Epithelial cell of prostate (primary cell): ENCODE results near the gene PROK1.
A peak's percentile ranks its signal among the peaks of the same experiment; 100 is the strongest.

Experiments
- DNase-seq: peaks from one replicate; pipeline ENCODE4 v3.0.0-alpha.2; 2011; ENCODE audit warnings: low read depth, low spot score
- H3K27ac ChIP-seq: fragments of 450-650 bp; 2 replicates; pipeline ENCODE4 v1.5.1; 2017; ENCODE audit warnings: mild to moderate bottlenecking

Gene PROK1

GRCh38 chr1:110462964-110463363 is 12.0 kb downstream of the PROK1 start:
- DNase-seq: no peak
- H3K27ac ChIP-seq: no peak overlapping the region

GRCh38 chr1:110463725-110464124 is 12.8 kb downstream of the PROK1 start:
- peak; percentile 39 for DNase-seq
- H3K27ac ChIP-seq: peak overlapping the region; percentile 16

- peak; percentile 33 for DNase-seq
- H3K27ac ChIP-seq: peak overlapping the region; percentile 16
Measured at GRCh38 chr1:110464340-110464739, 13.4 kb downstream of the PROK1 start.

GRCh38 chr1:110465038-110465813 is 14.3 kb downstream of the PROK1 start:
- peak overlapping the region; percentile 16 for H3K27ac ChIP-seq
- no peak for DNase-seq

- no peak overlapping the region for H3K27ac ChIP-seq
Measured at GRCh38 chr1:110465814-110466380, 14.9 kb downstream of the PROK1 start.

GRCh38 chr1:110466646-110467280 is 15.8 kb downstream of the PROK1 start:
- no peak overlapping the region for H3K27ac ChIP-seq
- no peak for DNase-seq

More at GRCh38 chr1:110465814-110466380, 14.9 kb downstream of the PROK1 start:
- DNase-seq: no peak

GRCh38 chr1:110471131-110471530 is 20.2 kb downstream of the PROK1 start:
- DNase-seq: no peak
- H3K27ac ChIP-seq: no peak overlapping the region

- no peak for DNase-seq
- H3K27ac ChIP-seq: no peak overlapping the region
Measured at GRCh38 chr1:110472546-110472945, 21.6 kb downstream of the PROK1 start.

- DNase-seq: no peak
- H3K27ac ChIP-seq: no peak overlapping the region
Measured at GRCh38 chr1:110474444-110474843, 23.5 kb downstream of the PROK1 start.

GRCh38 chr1:110475362-110476027 is 24.5 kb downstream of the PROK1 start:
- DNase-seq: no peak
- H3K27ac ChIP-seq: no peak overlapping the region

- DNase-seq: no peak
- H3K27ac ChIP-seq: no peak overlapping the region
Measured at GRCh38 chr1:110476028-110476765, 25.2 kb downstream of the PROK1 start.

GRCh38 chr1:110477041-110477440 is 26.1 kb downstream of the PROK1 start:
- H3K27ac ChIP-seq: peak overlapping the region; percentile 55
- DNase-seq: peak; percentile 86

- peak overlapping the region; percentile 55 for H3K27ac ChIP-seq
- no peak for DNase-seq
Measured at GRCh38 chr1:110477445-110477957, 26.6 kb downstream of the PROK1 start.

- no peak for DNase-seq
- peak overlapping the region; percentile 55 for H3K27ac ChIP-seq
Measured at GRCh38 chr1:110477967-110478640, 27.2 kb downstream of the PROK1 start.

GRCh38 chr1:110478886-110479285 is 27.9 kb downstream of the PROK1 start:
- DNase-seq: no peak
- no peak overlapping the region for H3K27ac ChIP-seq

GRCh38 chr1:110480356-110481096 is 29.6 kb downstream of the PROK1 start:
- H3K27ac ChIP-seq: no peak overlapping the region
- no peak for DNase-seq

GRCh38 chr1:110481968-110482623 is 31.1 kb downstream of the PROK1 start:
- H3K27ac ChIP-seq: no peak overlapping the region
- no peak for DNase-seq

- no peak for DNase-seq
Measured at GRCh38 chr1:110482662-110483307, 31.8 kb downstream of the PROK1 start.

More at GRCh38 chr1:110482662-110483307, 31.8 kb downstream of the PROK1 start:
- no peak overlapping the region for H3K27ac ChIP-seq
